Testis (tissue), 2 donors: ENCODE data around the gene NEK2.

Source experiments
- CTCF ChIP-seq, 3 experiments: fragments of 450-650 bp in 2 of 3; fragments of 200-600 bp in 1 of 3; sonication (generic) in 1 of 3; IDR thresholded peaks; one replicate each; pipeline ENCODE4 v1.5.1; 2016 to 2019; ENCODE audit warnings: antibody characterized with exemption in 3 of 3, mild to moderate bottlenecking in 2 of 3, moderate library complexity in 1 of 3
- POLR2A ChIP-seq: fragments of 450-650 bp; IDR thresholded peaks from one replicate; pipeline ENCODE4 v1.6.1; 2017; ENCODE audit warnings: antibody characterized with exemption, mild to moderate bottlenecking, moderate library complexity

DNA sequence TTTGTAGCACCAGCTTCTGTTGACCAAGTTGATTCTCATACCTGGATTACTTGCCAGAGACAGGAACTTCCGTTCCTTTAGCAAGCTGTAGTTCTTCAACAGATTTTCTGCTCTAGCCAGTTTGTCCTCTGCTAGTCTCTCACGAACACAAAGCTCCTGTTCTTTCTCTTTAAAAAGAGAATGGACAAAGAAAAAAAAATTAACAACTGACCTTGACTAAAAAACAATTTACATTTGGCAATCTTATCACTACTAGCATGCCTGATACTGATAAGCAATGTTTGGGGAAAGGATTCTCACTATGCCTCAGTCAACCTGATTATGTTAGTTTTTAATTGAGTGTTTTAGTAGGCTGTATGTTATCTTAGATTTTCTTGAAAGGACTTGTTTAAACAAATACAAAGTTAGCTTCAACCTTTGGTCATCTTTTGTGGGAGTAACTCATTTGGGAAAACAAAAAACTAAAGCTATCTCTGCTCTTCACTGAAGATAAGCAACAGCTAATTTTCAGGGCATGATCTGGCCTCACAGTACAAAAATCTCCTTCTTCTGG, 8.3 kb downstream of the NEK2 start:
- TF ChIP-seq CTCF (IDR thresholded peaks at IDR 0.05) (no peak), POLR2A (no peak)
